Measurements from ENCODE around the gene CD248. TPM values are rescaled to one million over a fixed set of nuclear protein-coding genes. Genes with fewer than 3 reads are reported as not detected.
"Not testable (repeated sequence)": the region's sequence is repeated elsewhere in the genome, so short reads cannot be mapped to it uniquely, and the experiment has no call there.

The CD248 gene
- 10 to 100 TPM; 80.3 to 85.5 TPM for total RNA-seq

GRCh38 chr11:66316849-66317251 is at the start of gene CD248:
CD248 (minus strand) TSS chr11:66317044; CDS start chr11:66317027, 17 bp downstream.
- ATAC-seq (ENCODE audit: low read depth) (peak; percentile 11), DNase-seq (peak; percentile 79)
- Mint-ChIP-seq H3K27ac (peak within 1 kb of the TSS; percentile 100), H3K9me3 (peaks cover 5% of the 10 kb centered on the region), H3K4me1 (peaks cover 52% of the 10 kb centered on the region), H3K4me3 (peak within 1 kb of the TSS; percentile 92), H3K36me3 (peaks cover 19% of the 10 kb centered on the region), H3K27me3 (no peaks in the 10 kb centered on the region)
- POLR2A ChIA-PET: interaction anchor here (0.6 to 7.7 kb wide), 16 partner anchors 9 to 898 kb away, joined by 3 to 215 read pairs (median 6); partner anchors contain the start of genes B4GAT1, BRMS1, EHBP1L1 and RAB1B

DNA sequence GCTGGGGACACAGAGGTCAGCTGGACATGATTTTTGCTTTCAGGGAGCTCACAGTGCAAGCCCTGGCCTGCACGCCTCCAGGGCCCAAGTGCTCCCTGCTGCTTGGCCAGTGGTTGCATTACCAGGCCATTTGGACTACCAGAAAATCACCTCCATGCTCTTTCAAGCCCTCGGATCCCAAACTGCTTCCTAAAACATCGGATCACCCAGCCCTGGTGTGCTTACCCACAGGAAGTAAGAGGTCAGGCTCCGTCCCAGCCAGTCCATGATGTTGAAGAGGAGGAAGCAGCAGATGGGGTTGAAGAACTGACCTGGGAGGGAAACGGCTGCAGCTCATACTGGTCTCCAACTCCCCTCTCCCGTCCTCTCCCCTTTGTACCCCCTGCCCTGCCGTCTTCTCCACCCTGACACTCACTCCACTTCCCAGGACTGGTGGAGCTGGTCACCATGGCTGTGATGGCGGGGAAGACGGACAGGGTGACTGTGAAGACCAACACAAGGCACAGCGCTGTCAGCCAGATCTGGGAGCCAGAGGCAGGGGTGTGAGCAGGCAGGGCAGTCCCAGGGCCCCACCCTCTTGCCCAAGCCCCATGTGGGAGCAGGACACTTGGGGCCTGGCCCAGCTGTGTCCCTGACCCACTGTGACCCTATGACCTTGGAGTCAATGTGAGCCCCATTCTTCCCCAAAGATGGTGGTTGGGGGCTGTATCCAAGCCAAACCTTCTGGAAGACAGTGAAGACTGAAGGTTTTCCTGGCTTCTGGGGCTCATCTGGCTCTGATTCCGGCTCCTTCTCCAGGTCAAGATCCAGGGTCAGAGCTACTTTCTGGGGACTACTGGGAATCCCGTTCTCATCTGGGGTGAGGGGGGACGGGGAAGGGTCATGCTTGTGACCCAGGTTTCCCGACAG is 49.1 kb upstream of the CD248 start:
- ATAC-seq (ENCODE audit: low read depth): no peak
- no peak overlapping the region for H3K4me3 Mint-ChIP-seq
- no peak overlapping the region for H3K27ac Mint-ChIP-seq
- H3K4me1 Mint-ChIP-seq: peaks cover 6% of the 10 kb centered on the region
- no peaks in the 10 kb centered on the region for H3K27me3 Mint-ChIP-seq
- no peaks in the 10 kb centered on the region for H3K9me3 Mint-ChIP-seq
- DNase-seq: no peak
- peaks cover 2% of the 10 kb centered on the region for H3K36me3 Mint-ChIP-seq
- POLR2A ChIA-PET: no interaction called here

DNA sequence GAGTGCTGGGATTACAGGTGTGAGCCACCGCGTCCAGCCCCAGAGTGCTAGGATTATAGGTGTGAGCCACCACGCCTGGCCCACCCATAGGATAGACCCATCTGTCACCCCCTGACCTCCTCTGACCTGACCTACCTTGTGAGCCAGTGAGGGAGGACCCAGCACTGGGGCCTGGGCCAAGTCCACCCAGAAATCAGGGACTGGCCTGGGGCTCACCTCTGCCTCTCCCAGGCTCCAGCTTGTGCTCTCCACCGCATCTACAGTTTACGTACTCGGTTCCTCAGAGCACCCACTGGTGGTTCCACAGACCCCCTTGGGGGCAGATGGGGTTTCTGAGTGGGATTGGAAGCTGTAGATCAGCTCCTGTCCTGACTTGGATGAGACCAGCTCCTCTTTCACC is 48.3 kb upstream of the CD248 start:
- no peaks in the 10 kb centered on the region for H3K27me3 Mint-ChIP-seq
- H3K4me1 Mint-ChIP-seq: peaks cover 4% of the 10 kb centered on the region
- no peak overlapping the region for H3K27ac Mint-ChIP-seq
- peaks cover 2% of the 10 kb centered on the region for H3K36me3 Mint-ChIP-seq
- ATAC-seq (ENCODE audit: low read depth) (no peak), DNase-seq (no peak)
- no peaks in the 10 kb centered on the region for H3K9me3 Mint-ChIP-seq
- POLR2A ChIA-PET: interaction anchor here (1.5 kb wide), 1 partner anchor 21 kb away, joined by 3 read pairs; no protein-coding TSS in a partner anchor
- no peak overlapping the region for H3K4me3 Mint-ChIP-seq

DNA sequence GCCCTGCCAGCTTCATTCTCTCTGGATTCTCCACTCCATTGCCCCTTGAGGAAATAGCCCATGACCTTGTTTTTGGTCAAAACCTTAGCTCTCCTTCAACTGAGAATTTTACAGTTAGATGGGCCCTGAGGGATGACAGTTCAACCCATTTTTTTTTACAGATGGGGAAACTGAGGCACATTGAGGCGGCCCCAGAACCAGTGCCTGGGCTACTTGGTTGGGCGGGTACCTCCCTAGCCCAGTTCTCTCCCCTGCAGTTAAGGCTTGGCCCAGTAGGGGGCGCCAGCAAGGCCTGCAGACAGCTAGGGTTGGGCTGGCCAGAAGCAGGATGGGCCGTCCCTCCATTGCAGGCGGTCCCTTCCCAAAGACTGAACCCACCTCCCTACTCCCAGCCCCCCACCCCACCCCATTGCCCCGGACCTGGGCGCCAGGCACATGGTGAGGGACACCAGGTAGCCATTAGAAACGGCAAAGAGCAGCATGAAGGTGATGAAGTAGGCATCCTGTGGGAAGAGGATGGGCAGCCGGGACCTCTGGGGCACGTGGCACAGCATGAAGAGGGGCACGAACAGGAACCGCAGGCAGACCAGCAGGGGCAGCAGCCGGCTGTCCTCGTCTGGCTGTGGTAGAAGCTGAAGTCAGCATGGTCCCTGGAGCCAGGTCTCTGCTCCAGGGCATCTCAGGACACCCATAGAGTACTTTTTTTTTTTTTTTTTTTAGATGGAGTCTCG is 47.1 kb upstream of the CD248 start:
- no peak overlapping the region for H3K4me3 Mint-ChIP-seq
- no peaks in the 10 kb centered on the region for H3K27me3 Mint-ChIP-seq
- ATAC-seq (ENCODE audit: low read depth): peak; percentile 67
- H3K9me3 Mint-ChIP-seq: no peaks in the 10 kb centered on the region
- POLR2A ChIA-PET: interaction anchor here (0.6 to 1.9 kb wide), 7 partner anchors 9 to 274 kb away, joined by 3 to 5 read pairs (median 3); partner anchors contain the start of genes B4GAT1, RBM4 and YIF1A
- no peaks in the 10 kb centered on the region for H3K36me3 Mint-ChIP-seq
- peak; percentile 85 for DNase-seq
- H3K27ac Mint-ChIP-seq: no peak overlapping the region
- no peaks in the 10 kb centered on the region for H3K4me1 Mint-ChIP-seq

- DNase-seq (no peak), ATAC-seq (ENCODE audit: low read depth) (no peak)
- POLR2A ChIA-PET: interaction anchor here (0.7 to 1.9 kb wide), 6 partner anchors 9 to 275 kb away, joined by 3 to 5 read pairs (median 3); partner anchors contain the start of genes B4GAT1, RBM4 and YIF1A
- no peaks in the 10 kb centered on the region for H3K4me1 Mint-ChIP-seq
- no peaks in the 10 kb centered on the region for H3K9me3 Mint-ChIP-seq
- H3K27me3 Mint-ChIP-seq: no peaks in the 10 kb centered on the region
- no peak overlapping the region for H3K27ac Mint-ChIP-seq
- H3K36me3 Mint-ChIP-seq: no peaks in the 10 kb centered on the region
- no peak overlapping the region for H3K4me3 Mint-ChIP-seq
Observed at GRCh38 chr11:66363187-66363601, 46.4 kb upstream of the CD248 start.

DNA sequence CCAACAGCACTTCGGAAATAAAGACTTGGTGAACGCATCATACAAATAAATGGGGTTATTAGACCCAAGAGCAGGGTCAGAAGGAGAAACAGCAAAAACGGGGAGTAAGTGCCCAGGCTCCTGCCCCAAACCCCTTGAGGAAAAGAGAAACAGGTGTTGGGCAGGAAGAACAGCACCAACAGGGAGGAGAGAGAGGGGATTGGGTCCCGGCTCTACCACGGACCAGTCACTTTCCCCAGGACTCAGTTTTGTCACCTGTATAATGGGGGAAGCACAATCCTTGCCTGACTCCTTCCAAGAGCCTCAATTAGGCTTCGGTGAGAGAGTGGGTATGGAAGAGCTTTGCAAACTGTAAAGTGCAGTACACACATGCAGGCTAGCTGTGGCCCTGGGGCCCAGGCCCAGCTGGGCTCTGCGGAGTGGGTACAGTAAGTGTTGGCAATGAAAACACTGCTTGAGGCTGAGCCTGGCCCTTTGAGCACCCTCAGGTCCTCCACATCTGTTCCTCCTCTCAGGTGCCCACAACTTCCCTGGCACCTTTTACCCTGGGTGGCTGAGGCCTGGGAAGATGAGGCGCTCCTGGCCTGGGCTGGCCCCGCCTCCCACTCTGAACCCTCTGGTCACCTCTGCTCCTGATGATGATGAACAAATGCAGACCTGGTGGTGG is 45.8 kb upstream of the CD248 start:
- Mint-ChIP-seq H3K36me3 (no peaks in the 10 kb centered on the region), H3K4me1 (no peaks in the 10 kb centered on the region), H3K4me3 (no peak overlapping the region), H3K9me3 (no peaks in the 10 kb centered on the region), H3K27me3 (no peaks in the 10 kb centered on the region), H3K27ac (no peak overlapping the region)
- POLR2A ChIA-PET: interaction anchor here (0.7 to 1.9 kb wide), 4 partner anchors 10 to 74 kb away, joined by 3 to 5 read pairs (median 4); partner anchors contain the start of gene YIF1A
- ATAC-seq (ENCODE audit: low read depth): no peak
- DNase-seq: no peak

DNA sequence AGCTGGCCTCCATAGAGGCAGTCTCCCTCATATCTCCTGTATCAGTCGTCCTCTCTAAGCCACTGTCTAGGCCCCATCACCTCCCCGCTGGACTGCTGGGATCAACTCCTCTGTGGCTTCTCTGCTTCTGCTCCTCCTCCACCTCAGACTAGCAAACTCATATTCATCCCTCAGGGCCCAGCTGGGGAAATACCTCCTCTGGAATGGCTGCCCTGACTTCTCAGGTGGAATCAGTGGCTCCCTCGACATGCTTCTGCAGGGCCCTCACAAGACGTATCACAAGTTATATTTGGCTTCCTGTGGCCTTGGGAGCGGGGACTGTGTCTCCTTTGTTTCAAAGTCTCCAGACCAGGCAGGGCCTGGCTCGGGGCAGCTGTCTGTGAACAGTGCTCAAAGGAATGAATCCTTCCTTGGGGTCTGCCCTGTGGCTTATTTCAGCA is 44.7 kb upstream of the CD248 start:
- H3K4me1 Mint-ChIP-seq: no peaks in the 10 kb centered on the region
- no peaks in the 10 kb centered on the region for H3K9me3 Mint-ChIP-seq
- ATAC-seq (ENCODE audit: low read depth) (no peak), DNase-seq (no peak)
- no peaks in the 10 kb centered on the region for H3K27me3 Mint-ChIP-seq
- POLR2A ChIA-PET: interaction anchor here (0.9 to 1.2 kb wide), 2 partner anchors 11 to 24 kb away, joined by 4 to 5 read pairs; no protein-coding TSS in a partner anchor
- H3K36me3 Mint-ChIP-seq: no peaks in the 10 kb centered on the region
- H3K27ac Mint-ChIP-seq: no peak overlapping the region
- no peak overlapping the region for H3K4me3 Mint-ChIP-seq

- POLR2A ChIA-PET: interaction anchor here (0.6 to 0.9 kb wide), 2 partner anchors 12 kb away, joined by 3 to 4 read pairs; no protein-coding TSS in a partner anchor
- ATAC-seq (ENCODE audit: low read depth): no peak
- DNase-seq: no peak
- Mint-ChIP-seq H3K4me1 (no peaks in the 10 kb centered on the region), H3K36me3 (no peaks in the 10 kb centered on the region), H3K27ac (no peak overlapping the region), H3K9me3 (no peaks in the 10 kb centered on the region), H3K27me3 (no peaks in the 10 kb centered on the region), H3K4me3 (no peak overlapping the region)
Observed at GRCh38 chr11:66360406-66361073, 43.7 kb upstream of the CD248 start.

DNA sequence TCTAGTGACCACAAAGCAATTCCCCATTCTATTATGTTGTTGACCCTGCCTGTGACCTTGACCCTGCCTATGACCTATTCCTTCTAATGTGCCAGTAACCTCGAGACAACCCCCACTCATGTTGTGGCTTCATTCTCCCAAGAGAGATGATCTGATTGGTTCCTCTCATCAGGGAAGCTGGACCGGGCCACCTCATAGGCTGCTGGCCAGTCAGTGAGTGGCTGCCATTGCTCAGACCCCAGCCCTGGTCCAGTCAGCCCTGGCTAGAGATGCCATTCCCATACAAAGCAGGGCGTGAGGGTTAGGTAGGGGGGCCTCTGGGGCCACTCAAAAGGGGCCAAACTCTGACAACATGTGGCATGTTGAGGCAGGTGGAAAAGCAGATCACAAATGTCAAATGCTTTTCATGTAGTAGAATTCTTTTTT is 42.8 kb upstream of the CD248 start:
- Mint-ChIP-seq H3K27ac (no peak overlapping the region), H3K9me3 (no peaks in the 10 kb centered on the region), H3K4me3 (no peak overlapping the region), H3K4me1 (no peaks in the 10 kb centered on the region), H3K36me3 (no peaks in the 10 kb centered on the region), H3K27me3 (no peaks in the 10 kb centered on the region)
- POLR2A ChIA-PET: interaction anchor here (0.6 kb wide), 1 partner anchor 23 kb away, joined by 5 read pairs; no protein-coding TSS in a partner anchor
- ATAC-seq (ENCODE audit: low read depth): no peak
- no peak for DNase-seq

GRCh38 chr11:66350560-66351235 is 33.9 kb upstream of the CD248 start:
- H3K27me3 Mint-ChIP-seq; POLR2A ChIA-PET; DNase-seq; ATAC-seq (ENCODE audit: low read depth); H3K4me3 Mint-ChIP-seq; H3K27ac Mint-ChIP-seq; H3K9me3 Mint-ChIP-seq; H3K36me3 Mint-ChIP-seq: not testable (repeated sequence)
- peaks cover 15% of the 10 kb centered on the region for H3K4me1 Mint-ChIP-seq

- Mint-ChIP-seq H3K4me1 (peaks cover 27% of the 10 kb centered on the region), H3K9me3 (no peaks in the 10 kb centered on the region), H3K27me3 (peaks cover 2% of the 10 kb centered on the region), H3K36me3 (peaks cover 7% of the 10 kb centered on the region), H3K4me3 (no peak overlapping the region), H3K27ac (no peak overlapping the region)
- no peak for ATAC-seq (ENCODE audit: low read depth)
- POLR2A ChIA-PET: interaction anchor here (2.8 to 4.5 kb wide), 2 partner anchors 23 to 37 kb away, joined by 25 to 32 read pairs; partner anchors contain the start of gene SLC29A2
- DNase-seq: no peak
Observed at GRCh38 chr11:66349084-66349386, 32.2 kb upstream of the CD248 start.
